OCI-LY7 (cell line): ENCODE measurements around the gene ADAMTS13. TPM values are rescaled to one million over a fixed set of nuclear protein-coding genes. Genes with fewer than 3 reads are reported as not detected.

Experiments used
- BruUV-seq: library from RNA; stranded (reverse); fragments of 400-500 nt; replicated peaks from 2 replicates; lab custom pipeline; 2021; lab: Mats Ljungman, UMichigan
- CTCF ChIA-PET: fragments of 300-600 bp; sonication (Branson Sonifier 250); formaldehyde crosslinking; loops from one replicate; lab custom pipeline; 2022; ENCODE audit warnings: antibody characterized with exemption; ENCODE audit not compliant: unreplicated experiment; lab: Charles Lee
- POLR2A ChIA-PET: fragments of 300-600 bp; sonication (Branson Sonifier 250); formaldehyde crosslinking; loops from one replicate; lab custom pipeline; 2022; ENCODE audit warnings: antibody characterized with exemption; lab: Charles Lee
- DNase-seq: peaks from one replicate; pipeline ENCODE4 v3.0.0-alpha.2; 2015; ENCODE audit warnings: low spot score
- H2AFZ ChIP-seq: fragments of 200-600 bp; sonication (generic), shearing (Covaris generic); 2 replicates; pipeline ENCODE4 v1.6.1; 2014; ENCODE audit warnings: mild to moderate bottlenecking, antibody characterized with exemption, low read length, moderate library complexity
- H3K27ac ChIP-seq: fragments of 200-600 bp; sonication (generic); 2 replicates; pipeline ENCODE4 v1.5.1; 2014; ENCODE audit warnings: mixed run types, low read depth, mild to moderate bottlenecking, moderate library complexity, low read length, inconsistent platforms; ENCODE audit not compliant: poor library complexity, severe bottlenecking
- H3K36me3 ChIP-seq: fragments of 200-600 bp; sonication (generic); 2 replicates; pipeline ENCODE4 v1.6.1; 2014; ENCODE audit warnings: mild to moderate bottlenecking, antibody characterized with exemption, low read length, moderate library complexity, mixed read lengths; ENCODE audit not compliant: insufficient read depth
- H3K4me1 ChIP-seq: fragments of 200-600 bp; sonication (generic); 2 replicates; pipeline ENCODE4 v1.5.1; 2014; ENCODE audit warnings: mild to moderate bottlenecking, low read length; ENCODE audit not compliant: insufficient read depth, poor library complexity, severe bottlenecking
- H3K4me2 ChIP-seq: fragments of 200-600 bp; sonication (generic); 2 replicates; pipeline ENCODE4 v1.6.1; 2014; ENCODE audit warnings: mild to moderate bottlenecking, low read length
- H3K4me3 ChIP-seq: fragments of 200-600 bp; sonication (generic); 2 replicates; pipeline ENCODE4 v1.5.1; 2014; ENCODE audit warnings: mild to moderate bottlenecking, low read depth, low read length; ENCODE audit not compliant: poor library complexity, severe bottlenecking
- H3K79me2 ChIP-seq: fragments of 200-600 bp; sonication (generic); 2 replicates; pipeline ENCODE4 v1.6.1; 2016; ENCODE audit warnings: low read depth, mild to moderate bottlenecking, low read length, moderate library complexity, mixed read lengths; ENCODE audit not compliant: insufficient read depth
- H3K9me2 ChIP-seq: fragments of 200-600 bp; sonication (generic); 2 replicates; pipeline ENCODE4 v1.6.1; 2016; ENCODE audit warnings: mild to moderate bottlenecking, low read length, mixed read lengths; ENCODE audit not compliant: insufficient read depth
- H3K9me3 ChIP-seq: fragments of 200-600 bp; sonication (generic); 2 replicates; pipeline ENCODE4 v1.6.1; 2014; ENCODE audit warnings: mild to moderate bottlenecking, mixed run types, low read length, mixed read lengths
- H4K20me1 ChIP-seq: fragments of 200-600 bp; sonication (generic); 2 replicates; pipeline ENCODE4 v1.6.1; 2014; ENCODE audit warnings: mild to moderate bottlenecking, antibody characterized with exemption, low read length, moderate library complexity, mixed read lengths; ENCODE audit not compliant: insufficient read depth
- EZH2phosphoT487 ChIP-seq: fragments of 200-600 bp; sonication (generic); IDR thresholded peaks from 2 replicates; pipeline ENCODE4 v1.6.1; 2018; ENCODE audit warnings: low read depth, borderline replicate concordance, mild to moderate bottlenecking, mixed run types, antibody characterized with exemption, low read length, moderate library complexity, mixed read lengths
- intact Hi-C: fragments of 100-400 bp; cut with micrococcal nuclease; formaldehyde crosslinking; loops from one replicate; pipeline ENCODE4 v1.10.0; 2022; ENCODE audit not compliant: unreplicated experiment
- total RNA-seq, 2 experiments: library from RNA; depleted of rRNA in 1 of 2; stranded (reverse); fragments of >200 nt in 1 of 2; shearing (Covaris generic) in 1 of 2; gene quantifications; 2 replicates each; pipeline ENCODE4 v1.2.3, GENCODE V29; 2014 to 2022
- TF ChIP-seq, protein P1 (sequence below): fragments of 200-600 bp; sonication (generic); conservative IDR thresholded peaks from 2 replicates; pipeline ENCODE4 v1.5.1; 2014; ENCODE audit warnings: mild to moderate bottlenecking, antibody characterized with exemption, low read length, moderate library complexity, mixed read lengths

ADAMTS13 gene
- total RNA-seq, 2 experiments from 2014 or later = 6.2 to 18.1 TPM

DNA sequence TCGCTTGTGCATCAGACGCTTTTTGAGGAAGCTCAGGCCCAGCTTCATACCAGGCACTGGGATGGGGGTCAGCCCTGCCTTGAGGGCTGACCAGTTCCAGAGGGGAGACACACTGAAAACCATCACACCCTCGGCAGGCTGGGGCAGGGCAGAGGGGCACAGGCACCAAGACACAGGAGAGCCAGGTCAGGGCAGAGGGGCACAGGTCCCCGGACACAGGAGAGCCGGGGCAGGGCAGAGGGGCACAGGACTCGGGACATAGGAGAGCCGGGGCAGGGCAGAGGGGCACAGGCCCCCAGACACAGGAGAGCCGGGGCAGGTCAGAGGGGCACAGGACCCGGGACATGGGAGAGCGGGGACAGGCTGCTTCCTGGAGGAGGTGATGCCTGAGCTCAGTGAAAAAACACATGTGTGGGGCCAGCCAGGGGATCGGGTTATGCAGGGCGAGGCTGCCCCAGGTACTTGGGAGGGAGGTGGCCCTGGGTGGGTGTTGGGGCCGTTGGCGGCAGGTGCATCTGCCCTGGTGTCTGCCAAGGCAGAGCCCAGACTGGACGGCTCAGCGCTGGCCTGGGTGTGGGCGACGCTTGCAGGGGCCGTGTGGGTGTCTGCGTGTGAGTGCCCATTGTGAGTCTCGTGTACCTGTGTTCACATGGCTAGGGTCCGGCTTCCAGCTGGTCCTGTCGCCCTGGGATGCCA is 71.8 kb downstream of the ADAMTS13 start:
- DNase-seq = no peak
- ChIA-PET CTCF (interaction anchor here (0.6 kb wide), 1 partner anchor 34 kb away, joined by 3 read pairs; the partner anchor contains the start of gene CACFD1), POLR2A (no interaction called here)

DNA sequence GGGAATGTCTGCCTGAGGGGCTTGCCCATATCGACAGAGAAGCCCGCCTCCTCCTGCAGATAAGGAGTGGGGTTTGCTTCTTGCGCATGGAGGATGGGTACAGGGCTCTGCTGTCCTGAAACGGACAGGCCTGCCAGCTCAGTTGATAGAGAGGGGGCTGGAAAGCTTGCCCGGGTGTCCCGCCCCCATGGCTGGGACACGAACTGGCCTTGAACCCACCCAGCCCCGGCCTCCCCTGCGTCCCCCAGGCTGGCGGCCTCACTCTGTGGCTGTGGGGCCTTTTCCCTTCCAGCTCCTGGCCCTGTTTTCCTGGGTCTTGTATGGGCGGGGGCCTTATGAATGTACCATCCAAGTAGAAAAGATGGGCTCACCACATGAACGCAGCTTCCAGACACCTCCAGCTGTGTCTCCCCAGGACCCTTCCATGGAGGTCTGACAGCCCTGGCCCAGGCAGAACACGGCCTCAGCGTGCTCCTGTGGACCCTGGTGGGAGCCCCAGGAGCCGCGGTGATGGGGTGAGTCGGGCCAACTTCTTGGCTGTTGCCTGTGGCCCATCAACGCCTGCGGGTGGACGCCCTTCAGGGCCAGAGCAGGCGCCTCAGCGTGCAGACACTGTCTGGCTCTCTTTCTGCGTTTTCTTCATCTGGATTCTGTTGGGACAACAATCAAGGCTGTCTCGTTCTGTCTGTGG is 72.6 kb downstream of the ADAMTS13 start:
- ChIA-PET POLR2A (no interaction called here), CTCF (no interaction called here)
- no peak overlapping the region for H3K4me3 ChIP-seq
- no peaks in the 10 kb centered on the region for H3K36me3 ChIP-seq
- no peak for TF ChIP-seq EZH2phosphoT487
- TF ChIP-seq, protein P1, sequence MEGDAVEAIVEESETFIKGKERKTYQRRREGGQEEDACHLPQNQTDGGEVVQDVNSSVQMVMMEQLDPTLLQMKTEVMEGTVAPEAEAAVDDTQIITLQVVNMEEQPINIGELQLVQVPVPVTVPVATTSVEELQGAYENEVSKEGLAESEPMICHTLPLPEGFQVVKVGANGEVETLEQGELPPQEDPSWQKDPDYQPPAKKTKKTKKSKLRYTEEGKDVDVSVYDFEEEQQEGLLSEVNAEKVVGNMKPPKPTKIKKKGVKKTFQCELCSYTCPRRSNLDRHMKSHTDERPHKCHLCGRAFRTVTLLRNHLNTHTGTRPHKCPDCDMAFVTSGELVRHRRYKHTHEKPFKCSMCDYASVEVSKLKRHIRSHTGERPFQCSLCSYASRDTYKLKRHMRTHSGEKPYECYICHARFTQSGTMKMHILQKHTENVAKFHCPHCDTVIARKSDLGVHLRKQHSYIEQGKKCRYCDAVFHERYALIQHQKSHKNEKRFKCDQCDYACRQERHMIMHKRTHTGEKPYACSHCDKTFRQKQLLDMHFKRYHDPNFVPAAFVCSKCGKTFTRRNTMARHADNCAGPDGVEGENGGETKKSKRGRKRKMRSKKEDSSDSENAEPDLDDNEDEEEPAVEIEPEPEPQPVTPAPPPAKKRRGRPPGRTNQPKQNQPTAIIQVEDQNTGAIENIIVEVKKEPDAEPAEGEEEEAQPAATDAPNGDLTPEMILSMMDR = no peak
- no peaks in the 10 kb centered on the region for H3K4me1 ChIP-seq
- H3K4me2 ChIP-seq = no peak overlapping the region
- H2AFZ ChIP-seq = no peak overlapping the region
- no TSS peak for BruUV-seq
- no peaks in the 10 kb centered on the region for H3K9me3 ChIP-seq
- H3K27ac ChIP-seq = no peak overlapping the region
- no peaks in the 10 kb centered on the region for H3K9me2 ChIP-seq
- H3K79me2 ChIP-seq = no peaks in the 10 kb centered on the region
- intact Hi-C loops = no loop called here
- DNase-seq = no peak
- no peaks in the 10 kb centered on the region for H4K20me1 ChIP-seq

More for the DNA sequence above, 71.8 kb downstream of the ADAMTS13 start:
- Histone ChIP-seq H3K9me2 (no peaks in the 10 kb centered on the region), H3K36me3 (no peaks in the 10 kb centered on the region), H3K4me2 (no peak overlapping the region), H3K27ac (no peak overlapping the region), H3K9me3 (no peaks in the 10 kb centered on the region), H3K4me3 (no peak overlapping the region), H3K79me2 (no peaks in the 10 kb centered on the region), H3K4me1 (no peaks in the 10 kb centered on the region), H4K20me1 (no peaks in the 10 kb centered on the region), H2AFZ (no peak overlapping the region)
- intact Hi-C loops = no loop called here
- no peak for TF ChIP-seq EZH2phosphoT487
- TF ChIP-seq, protein P1 = no peak
- BruUV-seq = no TSS peak
